Kidney capillary endothelial cell (primary cell): ENCODE data around the gene LPAR5.

Experiments used
- DNase-seq: peaks from one replicate; pipeline ENCODE4 v3.0.0-alpha.2; 2018; ENCODE audit warnings: low spot score

Gene LPAR5

DNA sequence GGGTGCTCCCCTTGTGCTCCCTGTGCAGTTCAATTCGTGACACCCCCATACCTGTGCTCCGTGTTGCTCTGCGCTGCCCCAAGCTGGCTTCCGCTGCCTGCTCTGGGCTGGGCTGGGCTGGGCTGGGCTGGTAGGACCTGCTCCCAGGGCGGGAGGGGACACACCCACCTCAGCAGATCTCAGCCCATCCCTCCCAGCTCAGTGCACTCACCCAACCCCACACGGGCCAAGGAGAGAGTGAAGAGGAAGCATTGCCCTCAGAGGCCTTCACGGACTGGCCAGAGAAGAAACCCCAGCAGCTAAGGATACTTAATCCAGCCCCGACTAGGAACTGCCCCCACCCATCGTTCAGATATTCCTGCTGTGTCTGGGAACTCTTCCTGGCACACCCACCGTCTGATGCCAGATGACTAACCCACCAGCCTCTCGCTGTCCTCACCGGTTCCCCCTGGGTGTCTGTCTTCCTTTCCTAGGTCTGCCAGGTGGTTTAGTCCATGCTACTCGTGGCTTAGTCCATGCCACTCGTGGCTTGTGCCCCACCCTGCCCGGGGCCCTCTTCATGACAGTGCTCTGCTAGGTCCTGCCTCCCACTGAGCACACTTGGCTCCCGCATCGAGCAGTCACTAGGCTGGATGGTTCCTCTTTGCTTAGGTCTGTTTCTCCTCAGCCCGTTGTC, at the start of gene LPAR5:
Gene LPAR5, minus strand, starts transcription at position 104 of the 676 bp plus-strand sequence. CDS start 14,711 bp downstream, outside the sequence.
- DNase-seq, result no peak

DNA sequence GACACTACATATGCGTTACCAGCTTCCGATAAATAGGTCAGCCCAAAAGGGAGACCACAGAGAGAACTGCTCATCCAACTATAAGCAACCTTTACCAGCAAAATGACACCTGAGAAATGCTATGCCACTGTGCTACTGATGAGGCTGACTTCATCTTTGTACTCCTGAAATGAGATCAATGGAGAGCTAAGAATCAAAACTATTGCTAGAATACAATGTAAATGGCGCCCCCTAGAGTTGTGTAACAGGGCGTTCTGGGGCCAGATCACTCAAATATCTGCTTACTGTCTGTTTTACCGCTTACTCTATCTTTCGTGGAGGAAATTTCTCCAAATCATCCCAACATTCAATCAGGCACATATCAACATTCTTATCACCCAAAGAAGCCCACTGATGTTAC, 48.9 kb upstream of the LPAR5 start:
- no peak for DNase-seq

DNA sequence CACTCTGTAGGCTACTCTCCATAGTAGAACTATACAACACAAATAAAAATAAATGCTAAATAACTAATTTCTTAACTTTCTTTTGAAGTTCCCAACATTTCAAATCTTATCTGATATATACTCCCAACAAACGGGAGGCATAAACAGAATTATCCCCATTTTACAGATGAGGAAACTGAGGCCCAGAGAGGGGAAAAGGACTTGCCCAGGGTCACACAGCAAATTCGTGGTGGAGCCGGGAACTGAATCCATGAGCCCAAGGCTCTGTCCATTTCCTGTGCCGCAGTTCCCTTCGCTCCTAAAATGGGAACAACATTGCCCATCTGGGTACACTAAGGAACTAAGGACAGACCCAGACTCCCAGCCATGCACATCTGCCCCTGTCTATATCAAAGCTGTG, 41.2 kb upstream of the LPAR5 start:
- DNase-seq, result no peak

DNA sequence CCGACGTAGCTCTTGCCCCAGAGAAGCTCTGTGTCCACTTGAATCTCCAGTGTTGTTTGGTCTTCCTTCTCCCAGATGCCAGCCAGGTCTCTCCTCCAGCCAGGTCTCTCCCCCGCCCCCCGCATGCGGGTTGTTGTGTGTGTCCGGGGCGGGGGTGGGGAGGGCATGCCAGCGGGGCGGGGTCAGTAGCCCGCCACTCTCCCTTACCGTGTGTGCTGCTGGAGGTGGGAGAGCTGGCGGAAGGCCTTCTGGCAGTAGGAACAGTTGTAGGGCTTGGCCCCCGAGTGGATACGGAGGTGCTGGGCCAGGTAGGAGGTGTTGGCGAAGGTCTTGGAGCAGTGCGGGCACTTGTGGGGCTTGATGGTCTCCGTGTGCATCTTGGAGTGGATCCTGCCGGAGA, 36.4 kb upstream of the LPAR5 start:
- no peak for DNase-seq

DNA sequence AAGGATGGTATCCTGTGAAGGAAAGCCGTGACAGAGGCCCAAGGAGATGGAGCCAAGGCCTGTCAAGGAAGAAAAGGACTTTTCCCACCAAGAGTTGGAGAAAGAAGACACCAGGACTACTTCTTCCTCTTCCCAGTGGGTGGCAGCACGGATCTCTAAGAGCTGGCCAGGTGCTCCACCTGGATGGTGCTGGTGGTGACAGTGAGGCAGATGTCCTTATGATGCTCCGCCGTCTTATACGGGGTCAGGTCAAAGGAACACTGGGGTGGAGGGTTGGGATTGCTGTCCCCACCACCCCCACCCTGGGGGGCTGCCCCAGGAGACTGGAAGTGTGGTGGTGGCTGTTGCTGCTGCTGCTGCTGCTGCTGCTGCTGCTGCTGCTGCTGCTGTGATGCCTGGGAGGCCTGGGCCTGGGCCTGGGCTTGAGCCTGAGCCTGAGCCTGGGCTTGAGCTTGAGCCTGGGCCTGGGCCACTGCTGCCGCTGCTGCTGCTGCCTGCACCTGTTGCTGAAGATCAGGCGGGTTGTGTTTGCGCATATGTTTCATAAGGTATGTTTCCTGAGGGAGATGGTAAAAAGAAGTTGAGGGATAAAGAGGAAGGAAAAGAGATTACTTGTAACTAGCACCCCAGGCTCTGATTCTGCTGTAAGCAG, 31.9 kb upstream of the LPAR5 start:
- DNase-seq, result no peak

DNA sequence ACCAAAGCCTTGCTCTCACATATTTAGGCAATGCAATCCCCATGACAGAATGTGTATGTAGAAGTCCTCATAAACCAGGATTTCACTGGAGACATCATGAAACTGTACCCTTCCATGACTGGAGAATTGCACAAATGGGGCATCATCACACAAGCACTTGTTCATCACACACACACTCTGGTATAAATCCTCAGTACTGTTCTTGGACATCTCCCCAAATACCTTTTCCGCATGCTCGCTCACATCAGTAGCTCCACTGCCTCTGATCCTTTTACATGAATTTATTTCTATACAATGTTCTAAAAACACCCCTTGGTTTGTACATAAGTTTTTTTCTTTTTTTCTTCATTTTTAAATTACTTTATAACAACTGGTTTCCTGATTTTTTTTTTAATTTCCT, 30.5 kb upstream of the LPAR5 start:
- DNase-seq, result no peak

DNA sequence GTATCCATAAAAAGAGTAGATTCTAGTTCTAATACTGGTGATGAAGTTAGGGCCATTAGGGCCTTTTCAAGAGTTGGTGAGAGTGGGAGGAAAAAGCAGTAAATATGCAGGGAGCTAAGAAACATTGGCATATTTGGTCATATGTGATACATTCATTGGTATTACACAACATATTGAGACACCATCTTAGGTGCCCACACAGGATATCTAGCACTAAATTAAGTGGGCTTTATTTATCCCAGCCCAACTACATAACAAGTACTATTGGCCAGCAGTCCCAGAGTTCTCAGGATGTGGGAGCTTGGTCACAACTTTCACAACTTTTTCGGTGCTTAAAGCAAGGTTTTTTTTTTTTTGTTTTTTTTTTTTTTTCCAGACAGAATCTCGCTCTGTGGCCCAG, 29.1 kb upstream of the LPAR5 start:
- no peak for DNase-seq

DNA sequence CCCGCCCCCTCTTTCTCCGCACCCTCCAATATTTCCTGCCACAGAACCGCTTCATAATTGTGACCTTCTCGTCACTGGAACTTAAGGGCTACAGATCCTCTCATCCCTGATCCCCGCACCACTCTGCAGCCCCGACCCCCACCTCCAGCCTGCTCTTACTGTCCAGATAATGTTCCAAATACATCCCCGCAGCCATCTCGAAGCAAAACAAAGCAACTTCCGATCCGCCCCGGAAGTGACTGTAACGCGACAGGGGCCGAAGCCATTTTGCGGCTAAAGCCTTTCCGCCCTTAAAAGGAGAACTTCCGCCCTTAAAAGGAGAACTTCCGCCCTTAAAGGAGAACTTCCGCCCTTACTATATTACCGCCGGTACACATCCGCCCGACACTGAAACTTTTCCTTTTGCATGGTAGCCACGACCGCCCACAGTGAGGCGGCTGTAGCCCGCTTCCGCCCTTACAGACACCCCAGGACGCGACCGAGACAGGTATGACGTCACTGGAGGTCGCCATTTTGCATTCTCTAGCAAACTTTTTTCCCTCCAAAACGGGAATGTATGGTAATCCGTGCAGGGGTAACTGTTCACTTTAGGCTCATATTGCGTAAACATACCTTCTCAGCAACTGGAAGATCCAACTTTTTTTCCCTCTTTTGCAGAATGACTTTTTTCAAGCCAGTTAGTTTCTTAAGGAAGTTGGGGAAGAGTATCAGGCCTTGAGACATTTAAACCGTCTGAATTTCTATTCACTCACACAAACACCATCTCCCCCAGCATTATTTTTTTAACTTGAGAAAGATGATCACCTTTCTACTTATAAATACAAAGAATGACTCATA, 27.4 kb upstream of the LPAR5 start, which contains the start of gene ING4:
Gene ING4, minus strand, starts transcription at position 214 of the 837 bp plus-strand sequence. Its CDS starts 18 bp downstream, at position 196.
- DNase-seq, result peak; percentile 99

DNA sequence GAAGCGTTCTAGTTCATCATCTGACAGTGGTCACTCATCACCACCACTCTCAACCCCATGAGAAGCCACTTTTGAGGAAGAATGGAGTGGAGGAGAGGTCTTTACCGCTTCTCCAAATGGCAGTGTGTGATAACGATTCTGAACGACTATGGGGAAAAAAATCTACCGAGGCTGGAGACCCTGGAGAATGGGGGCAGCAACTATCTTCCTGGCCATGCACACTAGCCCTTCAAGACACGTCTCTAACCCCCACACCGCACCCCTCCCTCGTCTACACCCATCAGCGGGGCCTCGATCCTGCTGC, 26.8 kb upstream of the LPAR5 start:
- DNase-seq, result no peak

DNA sequence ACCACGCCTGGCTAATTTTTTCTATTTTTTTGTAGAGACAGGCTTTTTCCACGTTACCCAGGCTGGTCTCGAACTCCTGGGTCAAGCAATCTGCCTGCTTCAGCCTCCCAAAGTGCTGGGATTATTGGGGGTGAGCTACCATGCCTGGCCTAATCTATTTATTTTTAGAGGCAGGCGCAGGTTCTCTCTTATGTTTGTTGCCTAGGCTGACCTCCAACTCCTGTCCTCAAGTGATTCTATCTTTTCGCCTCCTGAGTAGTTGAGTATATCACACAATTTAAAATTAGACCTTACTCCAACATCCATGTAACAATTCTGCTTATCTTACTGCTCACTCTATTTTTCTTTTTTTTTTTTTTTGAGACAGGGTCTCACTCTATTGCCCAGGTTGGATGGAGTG, 18.2 kb upstream of the LPAR5 start:
- DNase-seq, result no peak

DNA sequence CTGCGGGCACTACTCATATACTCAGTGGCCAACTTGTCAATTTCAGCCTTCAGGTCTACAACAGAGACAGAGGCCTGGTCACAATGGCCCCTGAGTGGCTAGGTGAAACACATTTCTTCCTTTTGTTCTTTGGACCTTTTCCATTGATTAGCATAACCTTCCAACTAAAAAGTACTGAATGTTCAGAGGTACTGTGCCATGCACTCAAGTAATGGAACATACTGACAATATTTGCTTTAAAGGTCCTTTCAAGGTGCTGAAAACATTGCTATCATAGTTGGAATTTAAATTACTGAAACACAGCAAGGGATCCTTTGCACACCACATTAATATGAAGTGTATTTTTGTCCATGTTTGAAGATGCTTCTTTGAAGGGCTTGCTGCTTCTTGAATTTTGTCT, 17.6 kb upstream of the LPAR5 start:
- DNase-seq, result no peak

DNA sequence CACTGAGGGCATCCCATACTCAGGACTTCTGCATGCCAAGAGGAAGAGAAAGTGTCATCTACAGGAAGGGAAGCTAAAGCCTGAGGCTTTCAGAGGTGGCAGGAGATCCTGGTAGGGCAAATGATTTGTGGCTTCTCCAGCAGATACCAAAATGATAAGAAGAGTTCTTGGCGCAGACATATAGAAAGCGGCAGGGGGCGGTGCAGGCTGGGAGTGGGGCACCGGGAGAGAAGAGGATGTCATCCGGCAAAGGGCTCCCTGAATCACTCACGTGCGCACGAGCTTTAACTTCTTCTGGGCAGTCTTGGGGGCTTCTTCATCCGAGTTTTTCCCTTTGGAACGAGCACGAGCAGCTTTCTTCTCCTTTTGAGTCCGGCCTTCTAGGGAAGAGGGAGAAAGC, 16.6 kb upstream of the LPAR5 start:
- no peak for DNase-seq

DNA sequence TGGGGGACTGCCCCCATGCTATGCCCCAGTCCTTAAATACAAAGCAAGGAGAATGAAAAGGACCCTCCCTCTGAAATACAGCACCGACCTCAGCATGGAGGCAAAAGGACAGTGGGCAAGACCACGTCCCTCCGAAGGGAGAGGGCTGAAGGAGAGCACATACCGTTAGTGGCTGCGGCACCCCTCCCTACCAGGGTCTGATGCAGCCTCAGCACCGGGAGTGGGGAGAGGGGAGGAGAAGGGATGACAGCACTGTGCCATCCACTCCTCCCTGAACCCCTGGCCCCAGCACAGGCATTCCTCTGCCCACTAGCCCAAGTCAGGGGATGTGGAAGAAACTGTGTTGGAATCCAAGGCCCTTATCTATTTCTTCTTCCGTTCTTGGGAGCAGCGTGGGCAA, 15.1 kb upstream of the LPAR5 start:
- no peak for DNase-seq

DNA sequence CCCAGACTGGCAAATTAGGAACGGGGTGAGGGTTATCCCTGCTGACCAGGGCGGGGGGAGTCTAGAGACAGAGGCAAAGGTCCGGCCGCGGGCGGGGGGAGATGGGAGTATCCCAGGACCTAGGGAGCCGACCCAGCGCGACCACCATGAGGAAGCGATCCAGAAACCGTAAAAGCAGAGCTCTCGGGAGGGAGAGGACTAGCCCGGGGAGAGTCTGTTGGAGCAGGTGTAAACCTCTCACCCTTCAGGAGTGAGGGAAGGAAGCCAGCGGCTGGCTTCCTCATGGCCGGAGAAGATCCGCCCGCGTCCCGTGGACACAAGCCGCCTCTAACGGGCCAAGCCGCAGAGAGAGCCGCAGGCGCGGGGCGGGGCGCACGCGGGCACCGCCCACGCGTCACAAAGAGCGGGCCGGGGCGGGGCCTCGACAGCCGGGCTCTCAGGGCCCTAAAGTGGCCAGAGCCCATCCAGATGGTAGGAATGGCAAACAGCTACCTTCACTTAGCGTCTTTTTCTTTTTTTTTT, 11.4 kb upstream of the LPAR5 start, which contains the start of gene ACRBP:
Gene ACRBP, minus strand, starts transcription at position 350 of the 522 bp plus-strand sequence. Its CDS starts 66 bp downstream, at position 284.
- DNase-seq, result peak; percentile 26

DNA sequence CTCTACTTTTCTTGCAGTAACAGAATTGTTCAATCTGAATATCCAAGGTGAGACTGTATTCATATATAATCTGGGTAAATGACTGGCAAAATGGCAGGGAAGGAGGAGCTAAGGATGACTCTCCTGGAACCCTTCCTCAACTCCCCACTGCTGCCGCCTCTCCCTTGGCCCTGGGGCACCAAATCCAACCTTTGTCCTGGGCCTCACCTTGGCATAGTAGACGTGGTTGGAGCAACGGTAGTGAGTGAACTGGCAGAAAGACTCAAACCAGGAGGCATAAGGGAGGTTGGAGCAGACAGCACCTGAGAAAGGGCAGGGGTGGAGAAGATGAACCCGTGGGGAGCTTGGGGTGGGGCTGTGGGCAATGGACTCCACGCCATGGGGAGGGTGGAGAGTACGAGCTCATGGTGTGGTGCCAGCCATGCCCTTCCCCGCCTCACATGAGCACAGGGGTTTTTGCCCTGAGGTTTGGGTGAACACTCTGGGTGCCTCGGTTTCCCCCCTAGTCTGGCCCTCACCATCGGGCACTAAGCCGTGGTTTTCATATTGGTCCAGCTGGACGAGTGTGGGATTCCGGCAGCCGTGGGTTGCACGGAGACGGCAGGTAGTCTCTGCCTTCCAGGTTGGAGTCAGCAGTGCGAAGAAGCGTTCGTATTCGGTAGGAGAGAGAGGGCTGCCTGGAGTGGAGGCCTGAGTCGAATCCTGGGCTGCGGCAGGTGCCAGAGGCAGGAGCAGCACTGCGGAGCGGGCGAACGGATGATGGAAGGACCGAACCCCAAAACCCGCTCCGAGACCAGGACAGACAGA, 10.7 kb upstream of the LPAR5 start:
- DNase-seq, result no peak

DNA sequence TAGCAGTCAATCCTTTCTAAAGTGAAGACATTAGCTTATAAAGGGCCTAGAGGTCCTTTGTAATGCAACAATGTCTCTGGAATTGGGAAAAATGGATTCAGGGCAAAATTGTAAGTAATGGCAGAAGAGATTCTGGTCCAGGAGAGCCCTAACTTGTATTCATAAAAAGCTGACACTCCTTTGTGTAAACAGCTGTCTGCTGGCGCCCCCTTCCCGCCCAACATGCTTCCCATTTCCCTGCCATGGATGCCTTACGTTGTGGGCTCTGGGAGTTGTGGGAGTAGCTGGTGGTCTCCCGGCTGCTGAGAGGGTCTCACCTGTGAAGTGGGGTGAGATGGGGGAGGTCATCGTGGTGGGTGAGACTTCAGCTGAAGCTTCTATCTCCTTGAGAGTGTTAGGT, 9.1 kb upstream of the LPAR5 start:
- DNase-seq, result no peak

DNA sequence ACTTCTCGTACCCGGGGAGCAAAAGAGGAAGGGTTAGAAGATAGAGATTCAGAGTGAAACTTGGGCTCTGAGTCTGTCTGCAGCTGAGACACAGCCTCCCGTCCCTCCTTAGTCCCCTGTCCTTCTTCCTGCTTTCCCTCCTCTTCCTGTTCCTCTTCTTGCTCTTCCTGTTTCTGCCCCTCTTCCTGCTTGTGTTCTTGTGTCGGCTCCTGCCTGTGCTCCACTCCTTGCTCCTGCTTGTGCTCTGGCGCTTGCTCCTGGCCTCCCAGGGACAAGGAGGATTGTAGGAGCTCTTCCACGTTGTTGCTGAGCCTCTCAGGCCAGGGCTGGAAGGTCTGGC, 8.5 kb upstream of the LPAR5 start:
- no peak for DNase-seq

DNA sequence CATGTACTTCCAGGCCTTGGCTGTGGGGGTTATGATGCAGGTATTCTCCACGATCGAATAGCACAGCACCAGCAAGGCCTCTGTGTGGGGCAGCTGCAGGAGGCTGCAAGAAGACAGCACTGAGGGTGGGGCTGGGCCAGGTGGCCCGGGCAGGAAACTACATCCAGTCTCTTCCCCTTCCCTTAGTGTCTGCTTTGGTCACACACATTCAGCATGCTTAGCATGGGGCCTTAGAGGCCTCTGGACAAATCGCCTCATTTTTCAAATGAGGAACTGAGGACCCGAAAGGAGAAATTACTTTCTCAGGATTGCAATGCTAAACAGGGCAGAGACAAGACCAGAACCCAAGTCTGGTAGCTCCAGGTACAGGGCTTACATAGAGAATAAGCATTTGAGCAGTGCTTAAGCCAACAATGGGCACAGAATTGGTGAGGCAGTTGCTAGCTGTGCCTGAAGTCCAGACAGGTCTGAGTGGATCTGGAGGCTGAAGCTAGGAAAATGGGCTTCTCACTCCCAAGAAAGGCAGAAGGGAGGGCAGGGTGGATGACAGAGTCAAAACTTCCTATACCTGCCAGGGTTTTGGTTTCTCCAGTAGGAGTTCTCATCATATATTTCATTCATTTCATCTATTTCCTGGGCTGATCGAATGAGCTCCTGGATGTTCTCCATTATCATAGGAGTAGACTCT, 8.0 kb upstream of the LPAR5 start:
- no peak for DNase-seq

DNA sequence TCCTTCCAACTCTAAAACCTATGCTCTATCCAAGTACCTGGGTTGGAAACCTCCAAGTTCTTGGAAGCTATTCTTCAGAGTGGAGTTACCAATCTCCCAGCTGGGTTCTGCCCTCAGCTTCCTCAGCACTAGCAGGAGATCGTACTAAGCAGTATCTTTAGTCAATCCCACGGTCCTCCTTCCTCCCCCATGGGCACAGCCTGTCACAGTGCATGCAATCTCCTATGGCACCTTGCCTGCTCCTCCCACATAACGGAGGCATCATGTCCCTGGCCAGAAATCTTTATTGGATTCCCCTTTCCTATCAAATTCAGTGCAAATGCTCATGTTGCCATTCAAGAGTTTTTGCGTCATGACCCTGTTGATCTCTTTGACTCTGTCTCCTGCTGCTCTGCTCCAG, 5.4 kb upstream of the LPAR5 start:
- DNase-seq, result no peak

DNA sequence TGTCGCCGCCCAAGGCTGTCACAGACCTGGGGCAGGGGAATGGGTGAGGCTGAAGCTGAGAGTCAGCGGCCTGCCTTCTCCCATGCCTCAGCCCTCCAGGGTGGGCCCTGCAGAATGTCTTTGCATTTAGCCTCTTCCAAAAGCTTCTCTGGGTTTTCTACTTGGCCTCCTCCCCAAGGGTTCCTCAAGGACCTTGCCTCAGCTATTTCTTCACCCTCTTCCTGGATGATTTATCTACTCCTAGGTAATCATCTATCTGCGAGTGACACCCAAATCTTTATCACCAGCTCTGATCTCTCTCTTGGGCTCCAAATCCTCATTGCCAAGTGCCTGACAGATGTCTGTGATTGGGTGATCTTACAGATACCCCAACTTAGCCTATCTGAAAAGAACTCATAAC, 4.7 kb upstream of the LPAR5 start:
- no peak for DNase-seq

DNA sequence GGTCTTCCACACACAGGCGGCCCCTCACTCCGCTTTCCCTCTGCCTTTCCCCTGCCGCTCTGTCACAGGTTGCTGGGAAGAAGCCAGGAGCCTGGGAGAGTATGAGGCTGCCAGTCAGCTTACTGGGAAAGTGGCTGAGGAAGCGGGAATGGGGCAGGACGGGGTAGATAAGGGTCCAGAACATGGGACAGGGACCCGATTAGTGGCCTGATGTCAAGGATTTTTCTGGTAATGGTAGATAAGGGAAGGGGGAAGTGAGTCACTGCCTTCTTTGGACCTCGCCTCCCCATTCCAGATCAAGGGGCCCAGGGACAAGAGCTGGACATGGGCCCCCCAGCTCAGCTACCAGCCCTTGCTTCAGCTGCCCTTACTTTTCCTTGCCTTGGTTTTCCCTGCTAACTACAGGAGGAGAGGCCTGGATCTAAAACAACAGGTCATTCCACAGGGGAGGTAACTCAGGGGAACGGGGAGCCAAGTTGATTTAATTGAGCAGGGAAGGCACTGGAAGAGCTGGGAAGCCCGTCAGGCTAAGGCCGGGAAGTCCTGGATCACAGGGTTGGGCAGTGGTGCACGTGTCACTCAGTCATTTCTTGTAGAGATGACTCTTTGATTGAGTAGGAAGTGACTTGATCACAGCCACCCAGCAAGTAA, 3.5 kb upstream of the LPAR5 start:
- DNase-seq, result no peak
